NCI-H1105 treated with DMSO at 0.1 percent for 48 hours (cell line): ENCODE data around the gene TMEM117.
"Not testable (repeated sequence)": the region's sequence is repeated elsewhere in the genome, so short reads cannot be mapped to it uniquely, and the experiment has no call there.

ENCODE experiments used
- DNase-seq: peaks from one replicate; lab custom pipeline; 2025; lab: John Stamatoyannopoulos, UW

The TMEM117 gene

DNA sequence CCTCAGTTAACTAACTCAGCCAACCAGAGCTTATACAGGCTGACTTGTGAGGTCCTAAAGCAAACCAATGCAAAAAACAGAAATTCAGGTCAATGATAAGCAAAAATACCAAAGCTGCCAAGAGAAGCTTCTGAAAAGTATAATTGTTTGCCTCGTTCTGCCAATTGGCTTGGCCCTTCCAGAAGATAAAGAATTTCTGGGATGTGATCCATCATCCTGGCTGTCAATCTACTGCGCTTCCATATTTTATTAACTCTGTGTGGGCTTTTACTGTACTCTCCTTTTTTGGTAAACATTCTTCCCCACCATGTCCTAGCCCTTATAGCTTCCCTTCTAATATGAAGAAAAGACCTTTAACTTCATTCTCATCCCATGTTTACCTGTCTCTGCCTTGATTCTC lies 387.9 kb downstream of the TMEM117 start:
- no peak for DNase-seq

- no peak for DNase-seq
Measured at GRCh38 chr12:44224399-44225148, 388.7 kb downstream of the TMEM117 start.

DNA sequence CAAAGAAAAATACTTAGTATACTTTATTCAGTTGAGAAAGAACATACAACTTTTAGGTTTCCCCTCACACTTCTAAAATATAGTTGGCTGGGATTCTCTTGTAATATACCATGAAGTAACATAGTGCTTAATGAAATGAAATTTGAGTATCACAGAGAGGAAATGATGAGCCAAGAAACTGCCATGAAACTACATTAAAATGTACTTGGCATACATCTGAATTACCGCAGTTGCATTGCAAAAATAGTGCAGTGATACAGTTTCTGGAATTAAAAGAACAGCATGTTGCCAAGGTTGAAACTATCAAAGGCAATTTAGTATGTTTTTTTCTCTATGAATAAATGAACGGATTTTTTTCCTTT lies 389.2 kb downstream of the TMEM117 start:
- DNase-seq, result no peak

DNA sequence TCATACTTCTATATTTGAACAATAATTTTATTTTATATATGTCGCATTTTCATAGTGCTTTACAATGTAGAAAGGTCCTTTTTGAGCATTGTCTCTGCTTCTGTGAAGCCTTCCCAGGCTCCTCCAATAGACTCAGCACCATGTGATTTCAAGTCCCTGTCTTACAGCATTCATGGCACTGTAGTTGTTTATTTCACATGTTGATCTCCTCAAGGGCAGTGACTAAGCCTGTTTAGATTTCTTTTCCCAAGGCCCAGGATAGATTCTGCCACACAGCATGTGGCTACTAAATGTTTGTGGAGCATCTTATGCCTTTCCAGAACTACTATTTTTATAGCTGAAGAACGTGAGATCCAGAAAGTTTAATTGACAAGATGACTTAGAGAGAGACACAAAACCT lies 391.7 kb downstream of the TMEM117 start:
- no peak for DNase-seq

DNA sequence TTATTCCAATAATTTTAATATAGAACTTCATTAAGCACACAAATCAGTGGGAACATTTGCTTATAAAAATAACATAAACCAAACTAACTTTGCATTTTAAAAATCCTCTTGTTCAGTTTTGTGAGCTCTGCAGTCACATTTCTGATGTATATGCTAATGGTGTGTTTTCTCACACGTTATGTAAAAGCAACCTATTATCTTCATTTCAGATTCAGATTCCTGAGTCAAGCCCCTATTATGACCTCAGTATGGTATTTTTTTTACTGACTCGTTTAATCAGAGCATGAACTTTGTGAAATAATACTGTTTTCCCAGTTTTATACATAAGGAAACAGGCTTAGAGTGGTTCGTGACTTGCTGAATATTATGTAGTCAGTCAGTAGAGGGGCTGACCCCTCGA lies 394.0 kb downstream of the TMEM117 start:
- no peak for DNase-seq

DNA sequence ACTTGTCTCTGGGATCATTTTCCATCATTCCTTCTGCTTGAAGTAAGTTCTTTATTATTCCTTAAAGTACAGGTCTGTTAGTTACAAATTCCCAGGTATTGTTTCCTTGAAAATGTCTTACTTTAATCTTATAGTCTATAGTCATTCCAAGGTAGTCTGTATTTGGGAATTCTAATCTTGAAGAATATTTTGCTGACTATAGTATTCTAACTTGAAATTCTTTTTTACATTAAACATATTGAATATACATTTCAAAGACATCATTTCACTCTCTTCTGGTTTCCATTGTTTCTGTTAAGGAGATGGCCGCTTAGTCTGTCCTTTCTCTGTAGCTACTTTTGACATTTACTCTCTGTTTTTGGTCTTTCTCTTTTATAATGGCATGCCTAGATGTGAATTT lies 399.8 kb downstream of the TMEM117 start:
- DNase-seq, result no peak

GRCh38 chr12:44240186-44240585 lies 404.3 kb downstream of the TMEM117 start:
- no peak for DNase-seq

GRCh38 chr12:44245932-44246331 lies 410.1 kb downstream of the TMEM117 start:
- no peak for DNase-seq

GRCh38 chr12:44246482-44247105 lies 410.7 kb downstream of the TMEM117 start:
- no peak for DNase-seq

GRCh38 chr12:44247588-44247987 lies 411.7 kb downstream of the TMEM117 start:
- DNase-seq, result no peak

DNA sequence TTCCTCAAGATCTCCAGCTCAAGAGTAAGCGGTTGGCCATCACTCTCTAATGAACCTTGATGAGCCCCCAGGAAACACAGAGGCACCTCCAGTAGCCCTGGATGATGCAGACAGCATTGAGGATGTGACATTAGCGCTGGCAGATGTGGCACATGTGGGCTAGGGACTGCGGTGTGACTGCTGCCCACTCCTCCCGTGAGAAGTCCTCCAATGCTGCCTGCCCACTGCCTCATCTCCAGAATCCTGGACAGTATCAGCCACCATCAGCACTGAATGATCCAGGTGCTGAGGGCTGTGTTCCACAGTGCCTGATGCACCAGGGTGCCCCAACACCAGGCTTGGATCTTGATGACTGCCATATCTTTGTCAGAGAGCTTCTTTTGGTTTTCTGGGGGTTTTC lies 412.6 kb downstream of the TMEM117 start:
- no peak for DNase-seq

DNA sequence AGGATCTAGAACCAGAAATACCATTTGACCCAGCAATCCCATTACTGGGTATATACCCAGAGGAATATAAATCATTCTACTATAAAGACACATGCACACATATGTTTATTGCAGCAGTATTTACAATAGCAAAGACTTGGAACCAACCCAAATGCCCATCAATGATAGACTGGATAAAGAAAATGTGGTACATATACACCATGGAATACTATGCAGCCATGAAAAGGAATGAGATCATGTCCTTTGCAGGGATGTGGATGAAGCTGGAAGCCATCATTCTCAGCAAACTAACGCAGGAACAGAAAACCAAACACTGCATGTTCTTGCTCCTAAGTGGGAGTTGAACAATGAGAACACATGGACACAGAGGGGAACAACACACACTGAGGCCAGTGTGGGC lies 414.6 kb downstream of the TMEM117 start:
- DNase-seq, result not testable (repeated sequence)

GRCh38 chr12:44253338-44253856 lies 417.5 kb downstream of the TMEM117 start:
- DNase-seq, result no peak

- DNase-seq, result no peak
Measured at GRCh38 chr12:44258246-44258645, 422.4 kb downstream of the TMEM117 start.

- no peak for DNase-seq
Measured at GRCh38 chr12:44259890-44260289, 424.0 kb downstream of the TMEM117 start.

- DNase-seq, result no peak
Measured at GRCh38 chr12:44260581-44260980, 424.7 kb downstream of the TMEM117 start.

DNA sequence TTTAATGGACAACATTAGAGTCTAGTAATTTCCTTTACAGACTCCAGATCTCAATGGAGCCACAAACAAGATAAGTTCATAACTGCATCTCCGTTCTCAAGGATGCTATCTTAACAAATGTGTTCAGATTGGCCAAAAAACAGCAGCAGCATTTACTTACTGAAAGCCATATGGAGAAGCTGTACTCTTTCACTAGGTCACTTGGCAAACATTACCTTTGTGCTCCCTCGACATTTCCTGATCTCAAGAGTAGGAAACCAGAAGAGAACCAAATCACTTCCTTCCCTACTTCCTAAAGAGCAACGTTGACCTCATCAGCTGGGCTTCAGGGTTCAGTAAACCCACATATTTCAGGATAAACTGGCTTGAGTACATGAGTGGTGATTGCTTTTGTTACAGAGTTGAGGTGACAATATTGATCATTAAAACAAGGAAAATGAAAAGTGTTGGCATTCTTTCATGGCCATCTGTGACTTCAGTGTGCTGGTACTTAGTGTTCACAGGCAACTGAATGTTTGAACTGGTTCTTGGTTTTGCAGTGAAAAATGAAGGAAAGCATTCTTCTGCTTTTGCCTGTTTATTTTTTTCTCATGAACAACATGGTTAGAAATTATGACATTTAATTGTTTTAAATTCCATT lies 449.6 kb downstream of the TMEM117 start:
- no peak for DNase-seq

DNA sequence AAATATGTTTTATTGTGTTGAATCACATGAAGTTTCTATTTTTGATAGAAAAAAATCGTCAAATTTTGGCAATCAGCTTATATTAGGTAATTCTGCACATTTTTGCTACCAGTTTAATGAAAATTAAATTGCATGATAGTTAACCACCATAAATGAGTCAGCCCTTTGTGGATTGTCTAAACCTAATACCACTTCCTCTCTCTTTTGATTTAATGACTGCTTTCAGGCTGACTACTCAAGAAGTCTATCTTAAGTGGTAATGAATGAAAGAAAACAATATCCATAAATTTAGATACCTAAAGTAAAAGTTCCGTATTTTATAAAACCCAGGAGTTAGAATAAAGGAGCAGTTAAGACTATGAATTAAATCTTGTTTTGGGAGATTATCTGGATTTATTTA lies 450.5 kb downstream of the TMEM117 start:
- peak; percentile 21 for DNase-seq

DNA sequence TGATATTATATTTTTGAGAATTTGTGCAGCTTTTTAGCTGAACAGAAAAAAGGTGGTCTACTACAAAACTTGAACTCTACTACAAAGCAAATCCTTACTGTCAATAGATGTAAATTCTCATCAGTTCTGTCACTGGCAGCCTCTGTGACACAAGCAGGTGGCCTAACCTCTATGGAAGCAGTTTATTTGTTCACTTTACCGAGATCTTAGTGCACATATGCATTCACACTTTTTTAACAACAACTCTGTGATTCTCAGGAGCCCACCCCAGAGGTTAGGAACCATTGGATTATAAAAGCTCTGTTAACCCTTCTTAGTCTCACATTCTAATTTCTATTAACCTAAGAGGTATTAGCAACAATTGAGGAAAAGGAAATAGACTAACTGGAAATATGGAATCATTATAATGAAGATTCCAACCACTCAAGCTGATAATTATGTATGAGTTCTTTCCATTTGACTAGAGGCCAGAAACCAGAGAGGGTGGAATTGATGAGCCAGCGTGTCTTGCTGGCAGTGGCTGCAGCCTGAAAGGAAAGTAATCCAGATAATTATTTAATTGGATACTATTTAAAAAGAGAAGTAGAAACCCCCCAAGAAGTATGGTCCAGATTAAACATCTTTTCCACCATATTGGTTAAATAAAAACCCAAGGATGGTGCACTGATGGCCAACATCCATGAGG lies 451.1 kb downstream of the TMEM117 start:
- peak; percentile 89 for DNase-seq

DNA sequence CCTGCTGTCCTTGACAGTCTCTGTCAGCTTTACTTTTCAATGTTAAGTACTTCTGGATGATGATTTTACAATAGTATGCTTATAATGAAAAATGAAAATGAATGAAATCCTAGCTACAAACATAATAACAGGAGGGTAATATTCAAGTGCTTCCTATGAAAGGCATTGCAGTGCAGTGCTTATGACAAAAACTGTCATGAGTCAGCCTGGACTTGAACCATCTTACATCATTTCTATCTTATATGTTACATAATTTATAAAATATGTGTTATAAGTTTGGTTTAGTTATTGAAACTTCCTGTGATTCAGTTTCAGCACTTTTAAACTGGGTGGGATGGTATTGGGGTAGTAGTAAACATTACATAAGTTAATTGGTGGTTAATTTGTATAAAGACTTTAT lies 451.7 kb downstream of the TMEM117 start:
- DNase-seq, result peak; percentile 19

- no peak for DNase-seq
Measured at GRCh38 chr12:44294649-44295048, 458.8 kb downstream of the TMEM117 start.

DNA sequence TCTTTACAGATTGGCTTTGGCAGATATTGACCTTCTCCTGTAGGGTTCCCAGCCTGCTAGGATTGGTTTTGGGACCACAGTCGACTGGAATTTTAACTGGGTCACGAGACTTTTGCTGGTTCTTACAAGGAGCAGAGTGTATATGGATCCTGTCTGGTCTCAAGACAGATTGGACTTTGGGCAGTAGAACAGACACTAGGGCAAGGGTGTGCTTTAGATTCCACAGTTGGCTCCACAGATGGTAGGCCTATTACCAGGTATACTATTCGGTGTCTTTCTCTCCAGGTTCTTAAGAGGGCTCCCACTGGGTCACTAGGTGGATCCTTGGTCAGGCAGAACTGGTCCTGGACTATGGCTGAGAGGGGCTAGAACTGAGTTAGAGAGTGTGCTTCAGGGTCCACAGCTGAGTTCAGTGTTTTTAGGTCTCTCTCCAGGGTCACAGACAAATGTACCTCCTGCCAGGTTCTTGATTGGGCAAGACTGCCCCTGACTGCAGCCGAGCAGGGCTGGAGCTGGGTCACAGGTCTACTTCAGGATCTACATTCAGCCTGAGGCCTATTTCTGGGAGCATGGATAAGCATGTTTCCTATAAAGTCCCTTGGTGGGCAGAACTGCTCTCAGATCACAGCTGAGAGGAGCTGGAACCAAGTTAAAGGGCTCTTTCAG lies 460.2 kb downstream of the TMEM117 start:
- no peak for DNase-seq
